ENCODE measurements around the gene GRPEL1. TPM values are rescaled to one million over a fixed set of nuclear protein-coding genes. Genes with fewer than 3 reads are reported as not detected.

The GRPEL1 gene
- total RNA-seq, 6 experiments from 2014 or later: 30.0 to 49.2 (median 45.3) TPM

DNA sequence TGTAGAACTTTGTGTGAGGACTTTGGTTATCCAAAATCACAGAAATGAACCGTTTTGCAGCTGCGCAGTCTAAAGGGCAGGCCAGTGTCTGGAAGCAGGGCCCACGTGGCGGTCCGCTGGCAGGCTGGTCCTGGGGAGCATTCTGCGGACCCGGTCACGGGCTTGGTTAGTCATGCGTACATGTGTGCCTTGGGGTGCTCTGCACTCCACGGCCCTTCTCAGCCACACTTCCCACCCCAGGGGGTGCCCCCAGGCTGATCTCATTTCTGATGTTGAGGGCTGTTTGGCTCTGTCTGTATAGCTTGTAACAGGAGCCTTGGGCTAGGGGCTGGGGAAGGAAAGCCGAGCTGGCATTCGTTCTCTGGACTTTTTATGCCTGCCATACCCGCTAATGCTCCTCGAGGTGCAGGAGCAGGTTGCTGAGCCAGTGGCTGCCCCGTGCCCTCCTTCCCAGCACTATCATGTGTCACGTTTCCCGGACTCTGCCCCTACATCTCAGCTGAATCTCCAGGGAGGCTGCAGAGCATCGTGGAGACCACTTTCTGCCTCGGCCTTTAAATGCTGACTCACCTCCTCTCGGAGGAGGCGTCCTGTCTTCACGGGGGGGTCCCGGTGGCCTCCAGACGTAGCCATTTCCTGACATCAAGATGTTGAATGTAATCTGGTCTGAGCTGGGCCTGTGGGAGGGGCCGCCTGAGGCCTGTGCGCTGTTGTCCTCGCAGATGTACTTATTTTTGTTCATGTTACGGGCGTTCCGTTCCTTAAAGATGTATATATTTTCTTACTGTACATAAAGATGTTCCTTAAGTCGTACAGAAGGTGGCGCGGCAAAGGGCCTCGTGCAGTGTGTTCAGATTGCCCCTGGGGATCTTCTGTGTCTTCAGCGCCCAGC lies 36.1 kb downstream of the GRPEL1 start:
- intact Hi-C loops (cut with DNase I): no loop called here
- ATAC-seq: no peak
- Histone ChIP-seq H3K4me3 (no peak overlapping the region), H3K27me3 (no peaks in the 10 kb centered on the region), H3K9me3 (no peaks in the 10 kb centered on the region), H3K36me3 (peaks cover 7 to 23% (median 14%) of the 10 kb centered on the region in 4 donors), H3K27ac (no peak overlapping the region), H3K4me1 (peaks cover 0 to 26% (median 12%) of the 10 kb centered on the region in 4 donors)
- DNase-seq: no peak
- TF ChIP-seq, protein P1, sequence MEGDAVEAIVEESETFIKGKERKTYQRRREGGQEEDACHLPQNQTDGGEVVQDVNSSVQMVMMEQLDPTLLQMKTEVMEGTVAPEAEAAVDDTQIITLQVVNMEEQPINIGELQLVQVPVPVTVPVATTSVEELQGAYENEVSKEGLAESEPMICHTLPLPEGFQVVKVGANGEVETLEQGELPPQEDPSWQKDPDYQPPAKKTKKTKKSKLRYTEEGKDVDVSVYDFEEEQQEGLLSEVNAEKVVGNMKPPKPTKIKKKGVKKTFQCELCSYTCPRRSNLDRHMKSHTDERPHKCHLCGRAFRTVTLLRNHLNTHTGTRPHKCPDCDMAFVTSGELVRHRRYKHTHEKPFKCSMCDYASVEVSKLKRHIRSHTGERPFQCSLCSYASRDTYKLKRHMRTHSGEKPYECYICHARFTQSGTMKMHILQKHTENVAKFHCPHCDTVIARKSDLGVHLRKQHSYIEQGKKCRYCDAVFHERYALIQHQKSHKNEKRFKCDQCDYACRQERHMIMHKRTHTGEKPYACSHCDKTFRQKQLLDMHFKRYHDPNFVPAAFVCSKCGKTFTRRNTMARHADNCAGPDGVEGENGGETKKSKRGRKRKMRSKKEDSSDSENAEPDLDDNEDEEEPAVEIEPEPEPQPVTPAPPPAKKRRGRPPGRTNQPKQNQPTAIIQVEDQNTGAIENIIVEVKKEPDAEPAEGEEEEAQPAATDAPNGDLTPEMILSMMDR (IDR thresholded peaks at IDR 0.05): no peak
- TF ChIP-seq POLR2A (IDR thresholded peaks at IDR 0.05): no peak
- 68% methylated on average over 20 of the region's 35 CpGs for WGBS (ENCODE audit: insufficient coverage, low coverage, low lambda C conversion rate, missing lambda C conversion rate)

DNA sequence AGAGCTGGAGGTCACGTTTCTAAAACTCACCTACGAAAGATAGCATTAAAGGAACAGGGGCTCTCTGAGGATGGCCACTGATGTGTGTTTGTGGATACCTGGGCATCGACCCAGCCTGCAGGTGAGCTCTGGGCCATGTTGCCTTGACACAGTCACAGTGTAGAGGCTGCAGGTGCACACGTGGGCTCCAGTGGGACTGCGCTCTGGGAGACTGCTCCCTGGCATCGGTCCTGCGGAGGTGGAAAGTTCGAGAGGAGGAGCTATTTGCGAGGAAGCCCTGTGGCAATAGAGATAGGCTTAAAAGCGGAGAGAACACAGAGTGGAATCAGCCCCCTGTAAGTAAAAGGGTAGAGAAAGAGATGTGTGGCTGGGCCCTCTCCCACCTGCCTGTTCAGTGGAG lies 37.0 kb downstream of the GRPEL1 start:
- Histone ChIP-seq H3K4me3 (no peak overlapping the region), H3K9me3 (no peaks in the 10 kb centered on the region), H3K27me3 (no peaks in the 10 kb centered on the region), H3K4me1 (peaks cover 0 to 26% (median 12%) of the 10 kb centered on the region in 4 donors), H3K36me3 (peaks cover 7 to 29% (median 14%) of the 10 kb centered on the region in 4 donors), H3K27ac (no peak overlapping the region)
- DNase-seq (peak in 1 of 3 donors; percentile 60), ATAC-seq (peak in 1 of 4 donors; percentile 1)
- WGBS (ENCODE audit: insufficient coverage, low coverage, low lambda C conversion rate, missing lambda C conversion rate): 81% methylated on average over 4 of the region's 10 CpGs
- TF ChIP-seq POLR2A (IDR thresholded peaks at IDR 0.05): no peak
- TF ChIP-seq, protein P1 (IDR thresholded peaks at IDR 0.05): no peak
- intact Hi-C loops (cut with DNase I): no loop called here

DNA sequence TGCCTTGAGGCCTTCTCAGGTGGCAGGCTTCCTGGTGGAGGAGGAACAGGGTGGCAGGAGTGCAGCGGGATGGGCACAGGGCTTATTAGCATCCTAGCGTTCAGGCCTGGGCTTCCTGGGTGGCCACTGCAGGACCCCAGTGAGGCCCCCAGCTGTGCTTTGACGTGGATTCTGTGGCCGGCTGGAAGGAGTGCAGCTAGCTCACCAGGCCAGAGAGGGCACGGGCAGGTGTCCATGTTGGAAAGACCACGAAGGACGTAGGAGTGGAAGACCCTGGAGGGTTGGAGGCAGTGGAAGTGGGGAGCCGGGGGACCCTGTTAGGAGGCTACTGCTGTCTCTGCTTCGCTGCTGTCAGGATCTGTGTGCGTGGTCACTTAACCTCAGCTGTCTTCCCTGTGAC lies 37.9 kb downstream of the GRPEL1 start:
- peaks cover 7 to 39% (median 14%) of the 10 kb centered on the region in 4 donors for H3K36me3 ChIP-seq
- intact Hi-C loops (cut with DNase I): no loop called here
- H3K9me3 ChIP-seq: no peaks in the 10 kb centered on the region
- H3K4me1 ChIP-seq: peaks cover 0 to 24% (median 10%) of the 10 kb centered on the region in 4 donors
- ATAC-seq: no peak
- no peak overlapping the region for H3K27ac ChIP-seq
- no peak overlapping the region for H3K4me3 ChIP-seq
- DNase-seq: no peak
- 91% methylated on average over 6 of the region's 10 CpGs for WGBS (ENCODE audit: insufficient coverage, low coverage, low lambda C conversion rate, missing lambda C conversion rate)
- no peaks in the 10 kb centered on the region for H3K27me3 ChIP-seq
- TF ChIP-seq, protein P1 (IDR thresholded peaks at IDR 0.05): no peak
- no peak for TF ChIP-seq POLR2A (IDR thresholded peaks at IDR 0.05)

DNA sequence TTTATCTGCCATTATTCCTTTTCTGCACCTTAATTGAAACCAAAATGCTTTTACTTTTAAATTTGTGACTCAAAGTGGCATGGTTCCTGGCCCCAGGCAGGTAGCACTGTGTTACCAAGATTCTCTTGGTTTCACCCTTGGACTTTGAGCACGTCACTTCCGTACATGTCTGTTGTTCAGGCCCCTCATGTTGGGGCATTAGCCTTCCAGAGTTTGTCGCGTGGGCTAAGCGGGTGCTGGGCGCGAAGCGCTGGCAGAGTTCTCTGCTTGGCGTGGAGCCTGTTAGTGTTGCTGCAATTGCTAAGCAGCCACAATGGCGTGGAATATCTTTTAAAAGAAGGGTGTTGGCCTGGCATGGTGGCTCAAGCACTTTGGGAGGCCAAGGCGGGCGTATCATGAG lies 38.7 kb downstream of the GRPEL1 start:
- TF ChIP-seq POLR2A (IDR thresholded peaks at IDR 0.05): no peak
- TF ChIP-seq, protein P1 (IDR thresholded peaks at IDR 0.05): no peak
- DNase-seq: peak; percentile 72 to 88 (median 85)
- 34% methylated on average over 12 of the region's 12 CpGs for WGBS (ENCODE audit: insufficient coverage, low coverage, low lambda C conversion rate, missing lambda C conversion rate)
- Histone ChIP-seq H3K4me3 (no peak overlapping the region), H3K27ac (peak overlapping the region in 2 of 3 donors; percentile 56 to 65), H3K36me3 (peaks cover 7 to 45% (median 14%) of the 10 kb centered on the region in 4 donors), H3K4me1 (peaks cover 0 to 19% (median 7%) of the 10 kb centered on the region in 4 donors), H3K9me3 (no peaks in the 10 kb centered on the region), H3K27me3 (no peaks in the 10 kb centered on the region)
- peak; percentile 74 to 85 (median 82) for ATAC-seq
- intact Hi-C loops (cut with DNase I): no loop called here
